KMS-11 (cell line): ENCODE data around the gene SARS1.

Experiments
- H2AFZ ChIP-seq: fragments of 200-600 bp; sonication (generic); 2 replicates; pipeline ENCODE4 v1.6.1; 2016; ENCODE audit warnings: antibody characterized with exemption, mixed run types, low read depth
- H3K27ac ChIP-seq: fragments of 200-600 bp; sonication (generic); 2 replicates; pipeline ENCODE4 v1.6.1; 2016; ENCODE audit warnings: mild to moderate bottlenecking, mixed run types
- H3K27me3 ChIP-seq: fragments of 200-600 bp; sonication (generic); 2 replicates; pipeline ENCODE4 v1.6.1; 2017; ENCODE audit warnings: mild to moderate bottlenecking, low read depth, mixed run types, moderate library complexity; ENCODE audit not compliant: insufficient read depth
- H3K36me3 ChIP-seq: fragments of 200-600 bp; sonication (generic); 2 replicates; pipeline ENCODE4 v1.6.1; 2017; ENCODE audit warnings: mild to moderate bottlenecking, mixed run types; ENCODE audit not compliant: insufficient read depth
- H3K4me1 ChIP-seq: fragments of 200-600 bp; sonication (generic); 2 replicates; pipeline ENCODE4 v1.6.1; 2016; ENCODE audit warnings: mild to moderate bottlenecking, low read depth, mixed run types; ENCODE audit not compliant: poor library complexity, severe bottlenecking
- H3K4me2 ChIP-seq: fragments of 200-600 bp; sonication (generic); 2 replicates; pipeline ENCODE4 v1.7.0; 2016; ENCODE audit warnings: mild to moderate bottlenecking, mixed run types
- H3K4me3 ChIP-seq: fragments of 200-600 bp; sonication (generic); IDR thresholded peaks from 2 replicates; pipeline ENCODE4 v1.6.1; 2017; ENCODE audit warnings: low read depth, low read length, mixed read lengths; ENCODE audit not compliant: insufficient read depth
- H3K79me2 ChIP-seq: fragments of 200-600 bp; sonication (generic); 2 replicates; pipeline ENCODE4 v1.6.1; 2016; ENCODE audit warnings: low read depth, mixed run types; ENCODE audit not compliant: insufficient read depth
- H3K9ac ChIP-seq: fragments of 200-600 bp; sonication (generic); 2 replicates; pipeline ENCODE4 v1.6.1; 2016; ENCODE audit warnings: mild to moderate bottlenecking, mixed run types
- H4K20me1 ChIP-seq: fragments of 200-600 bp; sonication (generic); 2 replicates; pipeline ENCODE4 v1.6.1; 2016; ENCODE audit warnings: mild to moderate bottlenecking, mixed run types; ENCODE audit not compliant: insufficient read depth
- TF ChIP-seq, protein P1 (sequence below): fragments of 200-600 bp; sonication (generic); conservative IDR thresholded peaks from 2 replicates; pipeline ENCODE4 v1.6.1; 2017; ENCODE audit warnings: low read depth, mild to moderate bottlenecking, antibody characterized with exemption, low read length, moderate library complexity, mixed read lengths

Gene SARS1

DNA sequence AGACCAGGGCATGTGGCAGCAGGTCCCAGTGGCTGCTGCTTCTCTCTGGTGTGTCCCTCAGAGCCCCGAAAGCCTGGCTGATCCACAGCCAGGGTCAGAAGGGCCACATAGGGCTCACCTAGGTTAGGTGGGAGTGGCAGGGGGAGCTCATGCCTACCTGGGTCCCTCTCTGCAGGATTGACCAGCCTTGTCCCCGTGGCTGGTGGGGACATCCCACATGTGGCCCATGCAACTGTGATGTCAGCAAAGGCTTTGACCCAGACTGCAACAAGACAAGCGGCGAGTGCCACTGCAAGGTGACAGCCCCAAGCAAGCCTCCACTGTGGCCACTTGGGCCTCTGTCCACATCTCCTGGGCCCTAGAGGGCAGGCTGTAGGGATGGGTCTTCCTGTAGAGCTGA is 51.3 kb downstream of the SARS1 start:
- Histone ChIP-seq H3K9ac (no peak overlapping the region), H2AFZ (no peak overlapping the region), H3K4me1 (no peaks in the 10 kb centered on the region), H3K27me3 (no peaks in the 10 kb centered on the region), H3K36me3 (no peaks in the 10 kb centered on the region), H4K20me1 (no peaks in the 10 kb centered on the region), H3K4me2 (no peak overlapping the region), H3K27ac (no peak overlapping the region), H3K79me2 (no peaks in the 10 kb centered on the region), H3K4me3 (no peak overlapping the region)
- TF ChIP-seq, protein P1, sequence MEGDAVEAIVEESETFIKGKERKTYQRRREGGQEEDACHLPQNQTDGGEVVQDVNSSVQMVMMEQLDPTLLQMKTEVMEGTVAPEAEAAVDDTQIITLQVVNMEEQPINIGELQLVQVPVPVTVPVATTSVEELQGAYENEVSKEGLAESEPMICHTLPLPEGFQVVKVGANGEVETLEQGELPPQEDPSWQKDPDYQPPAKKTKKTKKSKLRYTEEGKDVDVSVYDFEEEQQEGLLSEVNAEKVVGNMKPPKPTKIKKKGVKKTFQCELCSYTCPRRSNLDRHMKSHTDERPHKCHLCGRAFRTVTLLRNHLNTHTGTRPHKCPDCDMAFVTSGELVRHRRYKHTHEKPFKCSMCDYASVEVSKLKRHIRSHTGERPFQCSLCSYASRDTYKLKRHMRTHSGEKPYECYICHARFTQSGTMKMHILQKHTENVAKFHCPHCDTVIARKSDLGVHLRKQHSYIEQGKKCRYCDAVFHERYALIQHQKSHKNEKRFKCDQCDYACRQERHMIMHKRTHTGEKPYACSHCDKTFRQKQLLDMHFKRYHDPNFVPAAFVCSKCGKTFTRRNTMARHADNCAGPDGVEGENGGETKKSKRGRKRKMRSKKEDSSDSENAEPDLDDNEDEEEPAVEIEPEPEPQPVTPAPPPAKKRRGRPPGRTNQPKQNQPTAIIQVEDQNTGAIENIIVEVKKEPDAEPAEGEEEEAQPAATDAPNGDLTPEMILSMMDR: no peak

DNA sequence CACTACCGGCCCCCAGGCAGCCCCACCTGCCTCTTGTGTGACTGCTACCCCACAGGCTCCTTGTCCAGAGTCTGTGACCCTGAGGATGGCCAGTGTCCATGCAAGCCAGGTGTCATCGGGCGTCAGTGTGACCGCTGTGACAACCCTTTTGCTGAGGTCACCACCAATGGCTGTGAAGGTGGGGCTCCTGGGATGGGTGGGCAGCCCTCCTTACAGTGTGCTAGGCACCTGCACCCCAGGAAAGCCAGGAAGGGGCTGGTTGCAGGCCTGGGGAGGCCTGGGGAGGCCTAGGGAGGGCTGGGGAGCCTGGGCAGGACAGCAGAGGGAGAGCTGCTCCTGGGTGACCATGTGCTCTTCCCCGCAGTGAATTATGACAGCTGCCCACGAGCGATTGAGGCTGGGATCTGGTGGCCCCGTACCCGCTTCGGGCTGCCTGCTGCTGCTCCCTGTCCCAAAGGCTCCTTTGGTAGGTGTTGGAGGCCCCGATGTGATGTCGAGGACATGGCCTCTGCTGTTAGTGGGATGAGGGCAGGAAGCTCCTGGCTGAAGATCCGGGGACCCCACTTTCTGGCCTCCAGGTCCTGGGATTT is 52.1 kb downstream of the SARS1 start:
- no peak overlapping the region for H3K27ac ChIP-seq
- no peak overlapping the region for H2AFZ ChIP-seq
- no peak overlapping the region for H3K4me2 ChIP-seq
- no peak overlapping the region for H3K9ac ChIP-seq
- TF ChIP-seq, protein P1: no peak
- H3K79me2 ChIP-seq: no peaks in the 10 kb centered on the region
- no peaks in the 10 kb centered on the region for H3K27me3 ChIP-seq
- H3K36me3 ChIP-seq: no peaks in the 10 kb centered on the region
- no peaks in the 10 kb centered on the region for H4K20me1 ChIP-seq
- H3K4me1 ChIP-seq: no peaks in the 10 kb centered on the region
- H3K4me3 ChIP-seq: no peak overlapping the region

DNA sequence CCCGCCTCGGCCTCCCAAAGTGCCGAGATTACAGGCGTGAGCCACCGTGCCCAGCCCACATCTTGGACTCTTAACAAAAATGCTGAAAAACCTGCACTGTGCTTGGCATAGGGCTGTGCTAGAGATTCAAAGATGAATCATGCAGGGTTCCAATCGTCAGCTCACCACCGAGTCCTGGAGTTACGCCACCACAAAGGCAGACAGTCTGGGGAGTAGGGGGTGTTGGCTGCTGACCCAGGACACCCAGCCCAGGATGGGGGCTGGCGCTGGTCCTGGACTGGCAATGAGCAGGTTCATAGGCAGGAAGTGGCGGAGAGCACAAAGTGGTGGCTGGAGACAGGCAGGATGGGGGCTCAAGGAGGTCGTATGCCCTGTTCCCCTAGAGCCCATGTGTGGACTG is 53.2 kb downstream of the SARS1 start:
- Histone ChIP-seq H4K20me1 (no peaks in the 10 kb centered on the region), H3K27ac (no peak overlapping the region), H3K4me3 (no peak overlapping the region), H3K4me1 (no peaks in the 10 kb centered on the region), H3K9ac (no peak overlapping the region), H2AFZ (no peak overlapping the region), H3K27me3 (no peaks in the 10 kb centered on the region), H3K4me2 (no peak overlapping the region), H3K36me3 (no peaks in the 10 kb centered on the region), H3K79me2 (no peaks in the 10 kb centered on the region)
- TF ChIP-seq, protein P1: no peak

DNA sequence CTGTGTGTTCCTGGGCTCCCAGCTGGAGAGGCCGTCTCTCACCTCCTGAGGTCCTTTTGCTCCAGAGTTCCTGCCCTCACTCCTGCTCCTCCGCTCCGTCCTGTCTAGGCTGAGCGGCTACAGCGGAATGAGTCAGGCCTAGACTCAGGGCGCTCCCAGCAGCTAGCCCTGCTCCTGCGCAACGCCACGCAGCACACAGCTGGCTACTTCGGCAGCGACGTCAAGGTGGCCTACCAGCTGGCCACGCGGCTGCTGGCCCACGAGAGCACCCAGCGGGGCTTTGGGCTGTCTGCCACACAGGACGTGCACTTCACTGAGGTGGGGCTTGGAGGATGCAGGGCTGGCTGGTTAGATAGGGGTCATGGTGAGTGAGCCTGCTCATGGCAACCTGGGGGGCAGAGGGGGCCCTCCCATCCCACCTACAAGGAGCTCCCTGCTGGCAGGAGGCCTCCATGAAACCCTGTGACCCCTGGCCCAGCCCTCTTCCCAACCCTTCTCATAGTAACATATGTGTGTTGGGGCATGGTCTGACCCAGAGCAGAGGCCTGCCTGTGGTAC is 54.1 kb downstream of the SARS1 start:
- Histone ChIP-seq H3K4me2 (no peak overlapping the region), H3K4me1 (no peaks in the 10 kb centered on the region), H3K4me3 (no peak overlapping the region), H3K27ac (no peak overlapping the region), H2AFZ (no peak overlapping the region), H4K20me1 (no peaks in the 10 kb centered on the region), H3K27me3 (no peaks in the 10 kb centered on the region), H3K36me3 (no peaks in the 10 kb centered on the region), H3K79me2 (no peaks in the 10 kb centered on the region), H3K9ac (no peak overlapping the region)
- TF ChIP-seq, protein P1: no peak
